Small intestine (tissue), 7 donors: Measurements from ENCODE around the gene SULT1B1. TPM values are rescaled to one million over a fixed set of nuclear protein-coding genes. Genes with fewer than 3 reads are reported as not detected.

Source experiments
- DNase-seq, 2 donors: peaks; one replicate each; pipeline versions ENCODE4 v3.0.0 to v3.0.0-alpha.2; 2013
- FAIRE-seq: peaks from 2 replicates; lab custom pipeline; 2012; peaks lifted over from hg19 to GRCh38; lab: Jason Lieb, UNC
- H3K27ac ChIP-seq, 3 donors: one replicate each; pipeline ENCODE4 v1.5.1; 2013; ENCODE audit warnings: low read length in 2 of 3, mild to moderate bottlenecking in 2 of 3, control low read depth in 1 of 3, inconsistent platforms in 1 of 3, low read depth in 1 of 3, moderate library complexity in 1 of 3
- H3K27me3 ChIP-seq, 3 donors: one replicate each; pipeline ENCODE4 v1.6.1; 2013; ENCODE audit warnings: low read length in 3 of 3, inconsistent platforms in 1 of 3; ENCODE audit not compliant: control insufficient read depth in 3 of 3, insufficient read depth in 3 of 3
- H3K36me3 ChIP-seq, 3 donors: one replicate each; pipeline ENCODE4 v1.6.1; 2013; ENCODE audit warnings: low read length in 3 of 3, inconsistent platforms in 1 of 3, low read depth in 1 of 3, mild to moderate bottlenecking in 1 of 3, moderate library complexity in 1 of 3; ENCODE audit not compliant: control insufficient read depth in 3 of 3, insufficient read depth in 2 of 3
- H3K4me1 ChIP-seq, 3 donors: one replicate each; pipeline ENCODE4 v1.6.1; 2013; ENCODE audit warnings: low read length in 2 of 3, inconsistent platforms in 1 of 3, low read depth in 1 of 3, mild to moderate bottlenecking in 1 of 3, moderate library complexity in 1 of 3; ENCODE audit not compliant: control insufficient read depth in 3 of 3, insufficient read depth in 2 of 3
- H3K4me3 ChIP-seq, 3 donors: one replicate each; pipeline ENCODE4 v1.5.1; 2013; ENCODE audit warnings: low read length in 3 of 3, control low read depth in 1 of 3, inconsistent platforms in 1 of 3, low read depth in 1 of 3, mild to moderate bottlenecking in 1 of 3, moderate library complexity in 1 of 3
- H3K9me3 ChIP-seq, 2 donors: one replicate each; pipeline ENCODE4 v1.6.1; 2013; ENCODE audit warnings: low read depth in 1 of 2, low read length in 1 of 2; ENCODE audit not compliant: control insufficient read depth in 2 of 2, insufficient read depth in 1 of 2
- WGBS, 3 donors: extraction: QIAGEN DNeasy Blood & Tissue Kit; methylation state at CpG; one replicate each; pipeline ENCODE4 v1.1.7; 2013; 5-methylcytosine and 5-hydroxymethylcytosine counted together
- polyA plus RNA-seq, 4 donors: library from polyadenylated mRNA; stranded (reverse) in 3 of 4; unstranded in 1 of 4; fragments of 200-250 nt in 3 of 4; fragments of 120-200 nt in 1 of 4; gene quantifications; one replicate each; pipeline versions ENCODE4 v1.2.1 to v1.2.3, GENCODE V29; 2013
- donor health status: healthy with polysubstance abuse.
- donor health status: control.
- donor health status: control.
- donor health status: Bipolar disorder and iron deficiency.
- donor health status: healthy.

Gene SULT1B1
- polyA plus RNA-seq, 4 donors, result 15.5 to 125 (median 61.3) TPM

DNA sequence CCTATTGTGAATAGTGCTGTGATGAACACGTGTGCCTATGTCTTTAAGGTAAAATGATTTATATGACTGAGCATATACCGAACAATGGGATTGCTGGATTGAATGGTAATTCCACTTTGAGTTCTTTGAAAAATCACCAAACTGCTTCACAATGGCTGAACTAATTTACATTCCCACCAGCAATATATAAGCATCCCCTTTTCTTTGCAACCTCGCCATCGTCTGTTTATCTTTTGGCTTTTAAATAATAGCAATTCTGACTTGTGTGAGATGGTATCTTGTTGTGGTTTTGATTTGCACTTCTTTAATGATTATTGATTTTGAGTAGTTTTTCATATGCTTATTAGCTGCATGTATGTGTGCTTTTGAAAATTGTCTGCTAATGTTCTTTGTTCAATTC, 75.6 kb downstream of the SULT1B1 start:
- H3K27me3 ChIP-seq, result no peaks in the 10 kb centered on the region
- no peak for FAIRE-seq
- WGBS, 3 donors, result 59 to 76% (median 66%) methylated on average over 4 of the region's 4 CpGs

More for the DNA sequence above, 75.6 kb downstream of the SULT1B1 start:
- Histone ChIP-seq H3K36me3 (no peaks in the 10 kb centered on the region), H3K27ac (no peak overlapping the region), H3K4me3 (no peak overlapping the region), H3K9me3 (no peaks in the 10 kb centered on the region), H3K4me1 (no peaks in the 10 kb centered on the region)
- no peak for DNase-seq

Other genes with a start within 250 kb of the SULT1B1 start
- gene UGT2A2, start 121.0 kb downstream of the SULT1B1 start, polyA plus RNA-seq, result not detected
- under 1 TPM in 1 of 4 donors, not detected in 3; 0.03 TPM for gene UGT2A1, start 107.4 kb downstream of the SULT1B1 start, polyA plus RNA-seq
- gene SULT1E1, start 99.5 kb upstream of the SULT1B1 start, polyA plus RNA-seq, result 100 to 1,000 TPM in 1 of 4 donors, 10 to 100 TPM in 3; 13.2 to 151 (median 21.4) TPM
- not detected for gene CSN1S1, start 170.4 kb upstream of the SULT1B1 start, polyA plus RNA-seq
- gene CSN2, start 205.1 kb upstream of the SULT1B1 start, polyA plus RNA-seq, result under 1 TPM in 1 of 4 donors, not detected in 3; 0.13 TPM
- gene STATH, start 235.3 kb upstream of the SULT1B1 start, polyA plus RNA-seq, result not detected